Colonic mucosa (tissue), 4 donors: ENCODE data around the gene HINFP. TPM values are rescaled to one million over a fixed set of nuclear protein-coding genes. Genes with fewer than 3 reads are reported as not detected.

Source experiments
- DNase-seq: peaks from one replicate; pipeline ENCODE4 v3.0.0-alpha.2; 2020
- H3K27ac ChIP-seq: fragments of 200-600 bp; one replicate; pipeline ENCODE4 v1.8.0; 2021
- H3K27me3 ChIP-seq: fragments of 200-600 bp; one replicate; pipeline ENCODE4 v1.8.0; 2021
- H3K36me3 ChIP-seq: fragments of 200-600 bp; one replicate; pipeline ENCODE4 v1.8.0; 2021
- H3K4me1 ChIP-seq: fragments of 200-600 bp; one replicate; pipeline ENCODE4 v1.8.0; 2021; ENCODE audit warnings: mild to moderate bottlenecking
- H3K4me3 ChIP-seq: fragments of 200-600 bp; one replicate; pipeline ENCODE4 v1.8.0; 2021
- H3K9ac ChIP-seq, 2 donors: one replicate each; pipeline ENCODE4 v1.7.0; 2013; ENCODE audit warnings: control low read depth in 2 of 2, low read depth in 2 of 2, low read length in 2 of 2
- H3K9me3 ChIP-seq: fragments of 200-600 bp; one replicate; pipeline ENCODE4 v1.8.0; 2021
- intact Hi-C: fragments of 100-400 bp; cut with DNase I; formaldehyde crosslinking; loops from one replicate; pipeline ENCODE4 v1.14.1; 2022
- total RNA-seq, 2 donors: library from RNA; stranded (reverse); fragmentation: NEBNext Ultra II Directional in 1 of 2; extraction: Animal tissue kit (Norgen Biotek cat#: 25700) in 1 of 2; gene quantifications; one replicate each; pipeline ENCODE4 v1.2.1, GENCODE V29; 2021
- TF ChIP-seq, protein P1 (sequence below): fragments of 200-600 bp; IDR thresholded peaks from one replicate; pipeline ENCODE4 v1.8.0; 2022; ENCODE audit warnings: antibody characterized with exemption, mild to moderate bottlenecking
- donor health status: healthy.
- donor health status: DM: no; HTN: no; CAD: no.
- donor health status: DM: no; HTN: no; CAD: no.

HINFP gene
- total RNA-seq, 2 donors from 2014 or later: 31.9 to 33.3 TPM

- no peak for DNase-seq
- Histone ChIP-seq H3K9me3 (no peaks in the 10 kb centered on the region), H3K27ac (no peak overlapping the region), H3K9ac (no peak overlapping the region), H3K36me3 (no peaks in the 10 kb centered on the region), H3K4me3 (no peak overlapping the region), H3K27me3 (no peaks in the 10 kb centered on the region), H3K4me1 (peaks cover 2% of the 10 kb centered on the region)
- TF ChIP-seq, protein P1, sequence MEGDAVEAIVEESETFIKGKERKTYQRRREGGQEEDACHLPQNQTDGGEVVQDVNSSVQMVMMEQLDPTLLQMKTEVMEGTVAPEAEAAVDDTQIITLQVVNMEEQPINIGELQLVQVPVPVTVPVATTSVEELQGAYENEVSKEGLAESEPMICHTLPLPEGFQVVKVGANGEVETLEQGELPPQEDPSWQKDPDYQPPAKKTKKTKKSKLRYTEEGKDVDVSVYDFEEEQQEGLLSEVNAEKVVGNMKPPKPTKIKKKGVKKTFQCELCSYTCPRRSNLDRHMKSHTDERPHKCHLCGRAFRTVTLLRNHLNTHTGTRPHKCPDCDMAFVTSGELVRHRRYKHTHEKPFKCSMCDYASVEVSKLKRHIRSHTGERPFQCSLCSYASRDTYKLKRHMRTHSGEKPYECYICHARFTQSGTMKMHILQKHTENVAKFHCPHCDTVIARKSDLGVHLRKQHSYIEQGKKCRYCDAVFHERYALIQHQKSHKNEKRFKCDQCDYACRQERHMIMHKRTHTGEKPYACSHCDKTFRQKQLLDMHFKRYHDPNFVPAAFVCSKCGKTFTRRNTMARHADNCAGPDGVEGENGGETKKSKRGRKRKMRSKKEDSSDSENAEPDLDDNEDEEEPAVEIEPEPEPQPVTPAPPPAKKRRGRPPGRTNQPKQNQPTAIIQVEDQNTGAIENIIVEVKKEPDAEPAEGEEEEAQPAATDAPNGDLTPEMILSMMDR: no peak
- intact Hi-C loops: no loop called here
Measured at GRCh38 chr11:119089319-119089718, 32.1 kb upstream of the HINFP start.

GRCh38 chr11:119091178-119091577 is 30.2 kb upstream of the HINFP start:
- Histone ChIP-seq H3K9ac (no peak overlapping the region), H3K27me3 (no peaks in the 10 kb centered on the region), H3K4me3 (no peak overlapping the region), H3K4me1 (no peaks in the 10 kb centered on the region), H3K9me3 (no peaks in the 10 kb centered on the region), H3K36me3 (no peaks in the 10 kb centered on the region), H3K27ac (no peak overlapping the region)
- TF ChIP-seq, protein P1: no peak
- intact Hi-C loops: no loop called here
- DNase-seq: no peak

DNA sequence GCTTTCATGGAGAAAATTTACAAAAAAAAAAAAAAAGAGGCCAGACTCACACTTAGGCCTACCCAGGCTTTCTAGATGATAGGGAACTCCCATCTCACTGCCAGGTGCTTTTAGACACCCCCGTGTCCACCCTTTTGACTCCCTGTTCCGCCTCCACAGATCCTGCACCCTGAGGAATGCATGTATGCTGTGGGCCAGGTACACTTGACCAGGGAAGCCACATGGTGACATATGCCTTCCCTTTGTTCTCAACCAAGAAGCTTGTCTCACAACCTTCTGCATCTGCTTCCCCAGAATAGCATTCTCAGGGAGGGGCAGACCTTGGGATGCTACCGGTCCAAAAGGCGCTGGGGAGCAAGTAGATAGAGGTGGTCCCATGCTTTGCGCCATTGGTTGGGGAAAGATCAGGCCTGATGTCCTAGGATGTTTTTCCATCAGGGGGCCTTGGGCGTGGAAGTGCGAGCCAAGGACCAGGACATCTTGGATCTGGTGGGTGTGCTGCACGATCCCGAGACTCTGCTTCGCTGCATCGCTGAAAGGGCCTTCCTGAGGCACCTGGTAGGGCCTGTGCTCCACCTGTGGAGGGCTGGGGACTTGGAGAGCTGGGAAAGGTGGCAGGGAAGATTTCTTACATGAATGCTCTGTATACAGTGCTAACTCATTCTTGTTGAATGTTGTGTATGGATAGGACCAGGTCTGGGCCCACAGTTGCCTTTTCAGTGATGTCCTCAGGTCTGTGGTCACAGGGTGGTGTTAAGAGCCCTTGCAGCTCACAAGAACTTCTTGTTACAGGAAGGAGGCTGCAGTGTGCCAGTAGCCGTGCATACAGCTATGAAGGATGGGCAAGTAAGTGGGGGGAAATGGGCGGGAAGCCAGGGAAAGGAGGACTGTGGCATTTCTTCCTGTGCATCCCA is 29.2 kb upstream of the HINFP start:
- Histone ChIP-seq H3K9ac (peak overlapping the region in 1 of 2 donors; percentile 86), H3K4me1 (no peaks in the 10 kb centered on the region), H3K9me3 (no peaks in the 10 kb centered on the region), H3K36me3 (no peaks in the 10 kb centered on the region), H3K27me3 (no peaks in the 10 kb centered on the region), H3K4me3 (no peak overlapping the region), H3K27ac (no peak overlapping the region)
- intact Hi-C loops: no loop called here
- TF ChIP-seq, protein P1: no peak
- DNase-seq: no peak

DNA sequence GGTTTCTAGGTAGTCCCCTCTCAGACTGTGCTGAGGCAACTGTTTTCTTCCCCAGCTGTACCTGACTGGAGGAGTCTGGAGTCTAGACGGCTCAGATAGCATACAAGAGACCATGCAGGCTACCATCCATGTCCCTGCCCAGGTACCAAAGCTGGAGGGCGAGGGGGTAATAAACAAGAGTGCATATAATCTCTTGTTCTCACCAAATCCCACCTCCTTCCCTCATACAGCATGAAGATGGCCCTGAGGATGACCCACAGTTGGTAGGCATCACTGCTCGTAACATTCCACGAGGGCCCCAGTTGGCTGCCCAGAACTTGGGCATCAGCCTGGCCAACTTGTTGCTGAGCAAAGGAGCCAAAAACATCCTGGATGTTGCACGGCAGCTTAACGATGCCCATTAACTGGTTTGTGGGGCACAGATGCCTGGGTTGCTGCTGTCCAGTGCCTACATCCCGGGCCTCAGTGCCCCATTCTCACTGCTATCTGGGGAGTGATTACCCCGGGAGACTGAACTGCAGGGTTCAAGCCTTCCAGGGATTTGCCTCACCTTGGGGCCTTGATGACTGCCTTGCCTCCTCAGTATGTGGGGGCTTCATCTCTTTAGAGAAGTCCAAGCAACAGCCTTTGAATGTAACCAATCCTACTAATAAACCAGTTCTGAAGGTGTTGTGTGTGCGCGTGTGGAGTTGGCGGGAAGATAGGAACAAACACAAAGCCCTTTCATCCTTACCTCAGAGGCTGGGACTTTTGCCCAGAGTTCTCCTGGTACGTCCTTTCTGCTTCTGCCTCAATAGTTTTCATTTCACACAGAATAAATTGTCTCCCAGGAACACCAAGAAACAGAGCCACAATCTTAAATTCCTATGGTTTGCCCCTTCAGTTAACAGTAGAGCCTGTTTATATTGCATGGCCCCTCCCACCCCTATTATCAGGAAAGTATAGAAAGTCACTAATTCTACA is 28.2 kb upstream of the HINFP start:
- intact Hi-C loops: no loop called here
- no peaks in the 10 kb centered on the region for H3K27me3 ChIP-seq
- H3K27ac ChIP-seq: peak overlapping the region; percentile 90
- peak overlapping the region; percentile 71 for H3K4me3 ChIP-seq
- H3K9me3 ChIP-seq: no peaks in the 10 kb centered on the region
- DNase-seq: no peak
- peak overlapping the region; percentile 86 to 87 for H3K9ac ChIP-seq
- H3K4me1 ChIP-seq: no peaks in the 10 kb centered on the region
- TF ChIP-seq, protein P1: no peak
- H3K36me3 ChIP-seq: peaks cover 5% of the 10 kb centered on the region
